Colonic mucosa (tissue), 4 donors: Measurements from ENCODE around the gene UBAP2L. TPM values are rescaled to one million over a fixed set of nuclear protein-coding genes. Genes with fewer than 3 reads are reported as not detected.

Source experiments
- DNase-seq: peaks from one replicate; pipeline ENCODE4 v3.0.0-alpha.2; 2020
- H3K27ac ChIP-seq: fragments of 200-600 bp; one replicate; pipeline ENCODE4 v1.8.0; 2021
- H3K27me3 ChIP-seq: fragments of 200-600 bp; one replicate; pipeline ENCODE4 v1.8.0; 2021
- H3K36me3 ChIP-seq: fragments of 200-600 bp; one replicate; pipeline ENCODE4 v1.8.0; 2021
- H3K4me1 ChIP-seq: fragments of 200-600 bp; one replicate; pipeline ENCODE4 v1.8.0; 2021; ENCODE audit warnings: mild to moderate bottlenecking
- H3K4me3 ChIP-seq: fragments of 200-600 bp; one replicate; pipeline ENCODE4 v1.8.0; 2021
- H3K9ac ChIP-seq, 2 donors: one replicate each; pipeline ENCODE4 v1.7.0; 2013; ENCODE audit warnings: control low read depth in 2 of 2, low read depth in 2 of 2, low read length in 2 of 2
- H3K9me3 ChIP-seq: fragments of 200-600 bp; one replicate; pipeline ENCODE4 v1.8.0; 2021
- CTCF ChIP-seq: fragments of 200-600 bp; IDR thresholded peaks from one replicate; pipeline ENCODE4 v1.8.0; 2022; ENCODE audit warnings: antibody characterized with exemption, mild to moderate bottlenecking
- intact Hi-C: fragments of 100-400 bp; cut with DNase I; formaldehyde crosslinking; loops from one replicate; pipeline ENCODE4 v1.14.1; 2022
- total RNA-seq, 2 donors: library from RNA; stranded (reverse); fragmentation: NEBNext Ultra II Directional in 1 of 2; extraction: Animal tissue kit (Norgen Biotek cat#: 25700) in 1 of 2; gene quantifications; one replicate each; pipeline ENCODE4 v1.2.1, GENCODE V29; 2021
- donor health status: healthy.
- donor health status: DM: no; HTN: no; CAD: no.
- donor health status: DM: no; HTN: no; CAD: no.

The UBAP2L gene
- total RNA-seq, 2 donors from 2014 or later: 84.8 to 102 TPM

- peak overlapping the region; percentile 46 for H3K27ac ChIP-seq
- no peaks in the 10 kb centered on the region for H3K9me3 ChIP-seq
- peak; percentile 64 for DNase-seq
- H3K4me1 ChIP-seq: peaks cover 31% of the 10 kb centered on the region
- H3K36me3 ChIP-seq: peaks cover 19% of the 10 kb centered on the region
- no peaks in the 10 kb centered on the region for H3K27me3 ChIP-seq
- H3K9ac ChIP-seq: peak overlapping the region in 1 of 2 donors; percentile 5
- no peak for TF ChIP-seq CTCF
- intact Hi-C loops: no loop called here
- no peak overlapping the region for H3K4me3 ChIP-seq
Measured at GRCh38 chr1:154176337-154176736, 44.4 kb upstream of the UBAP2L start.

GRCh38 chr1:154178013-154178412 lies 42.7 kb upstream of the UBAP2L start:
- intact Hi-C loops: no loop called here
- Histone ChIP-seq H3K9ac (peak overlapping the region in 1 of 2 donors; percentile 79), H3K36me3 (peaks cover 2% of the 10 kb centered on the region), H3K27ac (peak overlapping the region; percentile 99), H3K9me3 (no peaks in the 10 kb centered on the region), H3K4me1 (peaks cover 34% of the 10 kb centered on the region), H3K27me3 (no peaks in the 10 kb centered on the region), H3K4me3 (no peak overlapping the region)
- no peak for TF ChIP-seq CTCF
- no peak for DNase-seq

- H3K4me1 ChIP-seq: peaks cover 34% of the 10 kb centered on the region
- H3K9ac ChIP-seq: peak overlapping the region in 1 of 2 donors; percentile 79
- intact Hi-C loops: no loop called here
- no peak for TF ChIP-seq CTCF
- no peaks in the 10 kb centered on the region for H3K36me3 ChIP-seq
- no peaks in the 10 kb centered on the region for H3K9me3 ChIP-seq
- DNase-seq: peak; percentile 56
- H3K4me3 ChIP-seq: peak overlapping the region; percentile 15
- H3K27me3 ChIP-seq: no peaks in the 10 kb centered on the region
- peak overlapping the region; percentile 99 for H3K27ac ChIP-seq
Measured at GRCh38 chr1:154178911-154179811, 41.6 kb upstream of the UBAP2L start.

- no peaks in the 10 kb centered on the region for H3K9me3 ChIP-seq
- intact Hi-C loops: no loop called here
- no peaks in the 10 kb centered on the region for H3K27me3 ChIP-seq
- H3K4me3 ChIP-seq: peak overlapping the region; percentile 95
- peaks cover 34% of the 10 kb centered on the region for H3K4me1 ChIP-seq
- H3K9ac ChIP-seq: peak overlapping the region in 1 of 2 donors; percentile 79
- peak; percentile 69 for DNase-seq
- H3K27ac ChIP-seq: peak overlapping the region; percentile 99
- H3K36me3 ChIP-seq: no peaks in the 10 kb centered on the region
- no peak for TF ChIP-seq CTCF
Measured at GRCh38 chr1:154179946-154180687, 40.6 kb upstream of the UBAP2L start.

- Histone ChIP-seq H3K27me3 (no peaks in the 10 kb centered on the region), H3K9ac (peak overlapping the region; percentile 92 to 94), H3K27ac (peak overlapping the region; percentile 99), H3K4me1 (peaks cover 38% of the 10 kb centered on the region), H3K4me3 (peak overlapping the region; percentile 95), H3K36me3 (no peaks in the 10 kb centered on the region), H3K9me3 (no peaks in the 10 kb centered on the region)
- TF ChIP-seq CTCF: no peak
- intact Hi-C loops: no loop called here
- no peak for DNase-seq
Measured at GRCh38 chr1:154181944-154182343, 38.8 kb upstream of the UBAP2L start.
